A673 (cell line): ENCODE measurements around the gene DSCAM. TPM values are rescaled to one million over a fixed set of nuclear protein-coding genes. Genes with fewer than 3 reads are reported as not detected.

Experiments
- BruUV-seq: library from RNA; stranded (reverse); fragments of 400-500 nt; replicated peaks from 2 replicates; lab custom pipeline; 2021; lab: Mats Ljungman, UMichigan
- CTCF ChIA-PET: fragments of 300-600 bp; sonication (Branson Sonifier 250); formaldehyde crosslinking; loops from one replicate; lab custom pipeline; 2022; ENCODE audit warnings: antibody characterized with exemption; lab: Charles Lee
- POLR2A ChIA-PET: fragments of 300-600 bp; sonication (Branson Sonifier 250); formaldehyde crosslinking; loops from one replicate; lab custom pipeline; 2022; ENCODE audit warnings: antibody characterized with exemption; ENCODE audit not compliant: low non-redundant PET; lab: Charles Lee
- DNase-seq: peaks from one replicate; pipeline ENCODE4 v3.0.0-alpha.2; 2015; ENCODE audit warnings: low spot score
- H3K27ac ChIP-seq: fragments of 200-600 bp; sonication (generic); 2 replicates; pipeline ENCODE4 v1.5.1; 2016; ENCODE audit warnings: mixed run types, low read depth, mild to moderate bottlenecking, mixed read lengths, antibody characterized with exemption, low read length; ENCODE audit not compliant: poor library complexity, severe bottlenecking
- H3K27me3 ChIP-seq: fragments of 200-600 bp; sonication (generic); replicated peaks from 2 replicates; pipeline ENCODE4 v1.6.1; 2017; ENCODE audit warnings: mixed run types, low read depth, mild to moderate bottlenecking, mixed read lengths, antibody characterized with exemption, low read length; ENCODE audit not compliant: insufficient read depth, poor library complexity
- H3K36me3 ChIP-seq: fragments of 200-600 bp; sonication (generic); 2 replicates; pipeline ENCODE4 v1.6.1; 2016; ENCODE audit warnings: mixed run types, mild to moderate bottlenecking, mixed read lengths, antibody characterized with exemption, low read length; ENCODE audit not compliant: insufficient read depth, poor library complexity, severe bottlenecking
- H3K4me1 ChIP-seq: fragments of 200-600 bp; sonication (generic); 2 replicates; pipeline ENCODE4 v1.6.1; 2017; ENCODE audit warnings: mixed run types, mild to moderate bottlenecking, mixed read lengths, antibody characterized with exemption, low read length; ENCODE audit not compliant: insufficient read depth, poor library complexity, severe bottlenecking
- H3K4me3 ChIP-seq: fragments of 200-600 bp; sonication (generic); 2 replicates; pipeline ENCODE4 v1.5.1; 2016; ENCODE audit warnings: low read depth, mixed run types, mild to moderate bottlenecking, mixed read lengths, low read length; ENCODE audit not compliant: poor library complexity, severe bottlenecking
- H3K9me3 ChIP-seq: fragments of 200-600 bp; sonication (generic); 2 replicates; pipeline ENCODE4 v1.6.1; 2016; ENCODE audit warnings: mixed run types, low read depth, mild to moderate bottlenecking, mixed read lengths, antibody characterized with exemption, low read length; ENCODE audit not compliant: poor library complexity, severe bottlenecking
- EZH2 ChIP-seq: fragments of 200-600 bp; sonication (generic); IDR thresholded peaks from 2 replicates; pipeline ENCODE4 v1.6.1; 2017; ENCODE audit warnings: borderline replicate concordance, low read depth, mild to moderate bottlenecking, mixed read lengths, antibody characterized with exemption, low read length; ENCODE audit not compliant: poor library complexity, severe bottlenecking
- intact Hi-C: fragments of 100-400 bp; cut with micrococcal nuclease; formaldehyde crosslinking; loops from one replicate; pipeline ENCODE4 v1.10.0; 2022; ENCODE audit not compliant: unreplicated experiment
- total RNA-seq: library from RNA; stranded (reverse); gene quantifications from 2 replicates; pipeline ENCODE4 v1.2.3, GENCODE V29; 2021
- TF ChIP-seq, protein P1 (sequence below): fragments of 300-800, 200-600 bp; sonication (generic); conservative IDR thresholded peaks from 2 replicates; pipeline ENCODE4 v1.5.1; 2017; ENCODE audit warnings: low read depth, mild to moderate bottlenecking, antibody characterized with exemption, low read length, moderate library complexity, mixed read lengths

DSCAM gene
- total RNA-seq, 1 experiment from 2014 or later, result not detected

DNA sequence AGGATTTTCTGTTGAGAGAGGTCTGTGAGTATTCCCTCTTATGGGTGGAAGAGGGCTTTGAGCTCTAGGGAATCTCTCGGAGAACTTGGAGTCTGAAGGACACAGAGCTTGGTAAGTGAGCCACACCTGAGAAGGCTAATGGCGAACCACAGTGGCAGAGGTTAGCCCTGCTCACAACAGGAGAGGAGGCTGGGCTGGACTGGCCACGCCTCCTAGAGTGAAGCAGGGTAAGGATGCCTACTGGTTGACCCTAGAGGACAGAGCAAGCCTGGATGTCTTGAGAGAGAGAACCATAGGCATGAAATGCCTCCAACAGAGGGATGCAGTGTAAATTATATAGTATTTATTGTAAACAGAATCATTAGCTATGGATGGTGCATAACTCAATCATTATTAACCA lies 747.1 kb downstream of the DSCAM start:
- DNase-seq, result no peak
- Histone ChIP-seq H3K4me1 (no peaks in the 10 kb centered on the region), H3K4me3 (no peak overlapping the region), H3K27ac (no peak overlapping the region), H3K36me3 (no peaks in the 10 kb centered on the region), H3K27me3 (no peaks in the 10 kb centered on the region), H3K9me3 (peaks cover 24% of the 10 kb centered on the region)
- POLR2A ChIA-PET, result no interaction called here
- intact Hi-C loops, result no loop called here
- CTCF ChIA-PET, result no interaction called here
- TF ChIP-seq EZH2, result no peak
- TF ChIP-seq, protein P1, sequence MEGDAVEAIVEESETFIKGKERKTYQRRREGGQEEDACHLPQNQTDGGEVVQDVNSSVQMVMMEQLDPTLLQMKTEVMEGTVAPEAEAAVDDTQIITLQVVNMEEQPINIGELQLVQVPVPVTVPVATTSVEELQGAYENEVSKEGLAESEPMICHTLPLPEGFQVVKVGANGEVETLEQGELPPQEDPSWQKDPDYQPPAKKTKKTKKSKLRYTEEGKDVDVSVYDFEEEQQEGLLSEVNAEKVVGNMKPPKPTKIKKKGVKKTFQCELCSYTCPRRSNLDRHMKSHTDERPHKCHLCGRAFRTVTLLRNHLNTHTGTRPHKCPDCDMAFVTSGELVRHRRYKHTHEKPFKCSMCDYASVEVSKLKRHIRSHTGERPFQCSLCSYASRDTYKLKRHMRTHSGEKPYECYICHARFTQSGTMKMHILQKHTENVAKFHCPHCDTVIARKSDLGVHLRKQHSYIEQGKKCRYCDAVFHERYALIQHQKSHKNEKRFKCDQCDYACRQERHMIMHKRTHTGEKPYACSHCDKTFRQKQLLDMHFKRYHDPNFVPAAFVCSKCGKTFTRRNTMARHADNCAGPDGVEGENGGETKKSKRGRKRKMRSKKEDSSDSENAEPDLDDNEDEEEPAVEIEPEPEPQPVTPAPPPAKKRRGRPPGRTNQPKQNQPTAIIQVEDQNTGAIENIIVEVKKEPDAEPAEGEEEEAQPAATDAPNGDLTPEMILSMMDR, result no peak
- BruUV-seq, result no TSS peak

DNA sequence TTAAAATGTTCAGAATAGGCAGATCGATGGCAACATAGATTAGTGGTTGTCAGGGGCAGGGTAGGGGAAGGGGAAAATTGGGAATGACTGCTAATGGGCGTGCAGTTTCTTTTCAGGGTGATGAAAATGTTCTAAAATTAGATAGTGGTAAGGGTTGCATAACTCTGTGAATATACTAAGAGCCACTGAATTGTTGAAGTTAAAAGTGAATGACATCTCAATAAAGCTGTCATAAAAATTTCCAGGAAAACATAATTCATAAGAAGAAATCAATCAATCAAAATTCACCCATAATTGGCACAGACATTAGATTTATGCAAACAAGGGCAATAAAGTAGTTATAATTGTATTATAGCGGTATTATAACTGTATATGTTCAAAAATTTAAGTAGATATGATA lies 751.5 kb downstream of the DSCAM start:
- no TSS peak for BruUV-seq
- Histone ChIP-seq H3K9me3 (peaks cover 22% of the 10 kb centered on the region), H3K4me1 (no peaks in the 10 kb centered on the region), H3K36me3 (no peaks in the 10 kb centered on the region), H3K27me3 (no peaks in the 10 kb centered on the region), H3K4me3 (no peak overlapping the region), H3K27ac (no peak overlapping the region)
- intact Hi-C loops, result no loop called here
- POLR2A ChIA-PET, result no interaction called here
- TF ChIP-seq, protein P1, result no peak
- TF ChIP-seq EZH2, result no peak
- CTCF ChIA-PET, result no interaction called here
- no peak for DNase-seq

DNA sequence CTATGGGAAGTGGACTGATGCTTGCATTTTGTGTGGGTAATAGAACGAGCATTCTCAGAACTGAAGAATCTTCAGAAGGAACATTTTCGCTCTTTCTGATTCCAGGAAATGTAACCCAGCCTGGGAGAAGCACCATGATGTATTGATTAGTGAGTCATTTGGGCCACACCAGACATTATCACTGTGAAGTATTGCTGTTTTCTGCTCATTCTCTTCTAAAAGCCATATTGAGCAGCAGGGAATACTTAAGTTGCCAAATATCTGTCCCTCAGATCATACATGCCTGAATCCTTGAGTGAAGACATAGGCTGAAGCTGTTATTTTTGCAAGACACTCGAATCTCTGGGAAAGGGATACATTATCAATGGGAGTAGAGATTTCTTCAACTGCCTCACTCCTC lies 766.6 kb downstream of the DSCAM start:
- ChIA-PET POLR2A (no interaction called here), CTCF (no interaction called here)
- no TSS peak for BruUV-seq
- intact Hi-C loops, result no loop called here
- Histone ChIP-seq H3K4me1 (no peaks in the 10 kb centered on the region), H3K27ac (no peak overlapping the region), H3K4me3 (no peak overlapping the region), H3K27me3 (no peaks in the 10 kb centered on the region), H3K36me3 (no peaks in the 10 kb centered on the region), H3K9me3 (peaks cover 13% of the 10 kb centered on the region)
- no peak for DNase-seq
- TF ChIP-seq, protein P1, result no peak
- TF ChIP-seq EZH2, result no peak
